Inferior parietal cortex (tissue), 1 donor: ENCODE results near the gene GPA33.

ENCODE experiments used
- DNase-seq: peaks from one replicate; pipeline ENCODE4 v3.0.0-alpha.2; 2016; ENCODE audit errors: extremely low spot score

The GPA33 gene

GRCh38 chr1:167086033-167086432, 4.1 kb downstream of the GPA33 start:
- DNase-seq, result no peak

- no peak for DNase-seq
These were observed 5.4 kb downstream of the GPA33 start for GRCh38 chr1:167084757-167085156.

DNA sequence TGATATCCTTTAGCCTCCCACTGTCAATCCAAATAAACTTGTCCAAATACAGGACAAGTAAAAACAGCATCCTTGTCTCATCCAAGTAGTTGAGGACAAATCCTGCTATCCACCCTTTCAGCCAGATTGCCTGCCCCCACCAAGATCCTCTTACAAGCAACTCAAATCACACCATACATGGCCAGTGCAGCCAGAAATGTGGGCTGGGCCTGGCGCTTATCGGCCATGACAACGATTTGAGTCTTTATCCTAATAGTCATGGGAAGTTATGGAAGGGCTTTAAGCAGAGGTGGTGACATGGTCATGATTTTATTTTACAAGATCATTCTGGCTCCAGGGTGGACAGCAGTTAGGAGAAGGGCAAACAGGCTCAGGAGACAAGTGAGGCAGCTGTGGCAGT, 6.3 kb downstream of the GPA33 start:
- no peak for DNase-seq

DNA sequence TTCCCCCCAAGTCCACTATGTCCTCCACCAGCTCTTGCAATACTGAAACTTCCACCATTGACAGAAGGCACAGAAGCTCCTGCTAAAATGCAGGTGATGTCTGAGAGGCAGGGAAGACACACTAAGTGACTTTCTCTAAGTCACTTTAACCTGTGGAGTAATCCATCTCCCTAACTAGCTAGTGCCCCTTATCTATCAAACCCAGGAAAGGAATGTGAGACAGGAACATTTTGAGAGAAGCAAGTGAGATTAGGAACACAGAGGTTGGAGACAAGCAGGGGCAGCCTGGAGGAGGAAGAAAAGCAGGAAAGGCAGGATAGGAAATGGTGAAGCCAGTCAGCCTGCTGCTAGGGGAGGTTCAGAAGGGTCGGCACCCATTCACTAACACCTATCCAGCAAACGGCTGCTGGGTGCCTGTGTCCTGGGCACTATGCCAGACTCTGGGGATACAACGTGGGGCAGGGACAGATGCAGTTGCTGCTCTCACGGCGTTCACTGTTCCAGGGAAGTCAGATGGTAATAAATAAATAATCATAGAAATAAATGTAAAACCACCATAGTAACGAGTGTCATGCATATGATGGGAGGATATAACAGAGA, 7.0 kb downstream of the GPA33 start:
- DNase-seq, result no peak

GRCh38 chr1:167082511-167083027, 7.6 kb downstream of the GPA33 start:
- DNase-seq, result no peak

GRCh38 chr1:167081594-167082156, 8.5 kb downstream of the GPA33 start:
- DNase-seq, result no peak

- DNase-seq, result no peak
These were observed 12.3 kb downstream of the GPA33 start for GRCh38 chr1:167077868-167078210.

DNA sequence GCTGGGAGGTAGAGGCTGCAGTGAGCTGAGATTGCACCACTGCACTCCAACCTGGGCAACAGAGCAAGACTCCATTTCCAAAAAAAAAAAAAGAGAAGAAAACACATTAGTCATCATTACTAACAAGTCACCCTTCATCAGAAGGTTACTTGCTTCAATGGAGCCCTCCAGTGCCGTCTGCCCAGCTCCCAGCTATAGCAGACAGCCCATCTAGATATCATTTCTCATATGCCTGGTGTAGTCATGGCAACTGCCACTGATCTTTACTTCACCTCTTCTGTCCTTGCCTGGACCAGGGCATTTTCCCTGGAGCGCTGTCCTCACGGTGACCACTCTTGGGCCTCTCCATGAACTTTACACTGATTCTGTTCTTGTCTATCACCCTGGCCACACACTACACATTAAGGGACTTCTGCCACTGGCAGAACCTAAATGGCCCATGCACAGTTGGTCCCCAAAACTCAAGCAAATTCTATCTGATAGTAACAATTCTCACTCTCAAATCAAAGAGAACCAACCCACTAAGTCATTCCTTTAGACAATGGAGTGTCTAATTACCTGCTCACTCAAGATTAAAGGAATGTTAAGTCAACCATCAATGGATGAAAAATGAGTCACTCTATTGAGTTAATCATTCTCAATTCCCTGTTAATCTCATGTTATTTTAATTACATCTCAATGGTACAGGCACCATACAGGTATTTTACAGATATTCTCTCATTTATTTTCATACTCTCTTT, 12.9 kb downstream of the GPA33 start:
- no peak for DNase-seq

GRCh38 chr1:167076136-167076710, 14.0 kb downstream of the GPA33 start:
- DNase-seq, result no peak

DNA sequence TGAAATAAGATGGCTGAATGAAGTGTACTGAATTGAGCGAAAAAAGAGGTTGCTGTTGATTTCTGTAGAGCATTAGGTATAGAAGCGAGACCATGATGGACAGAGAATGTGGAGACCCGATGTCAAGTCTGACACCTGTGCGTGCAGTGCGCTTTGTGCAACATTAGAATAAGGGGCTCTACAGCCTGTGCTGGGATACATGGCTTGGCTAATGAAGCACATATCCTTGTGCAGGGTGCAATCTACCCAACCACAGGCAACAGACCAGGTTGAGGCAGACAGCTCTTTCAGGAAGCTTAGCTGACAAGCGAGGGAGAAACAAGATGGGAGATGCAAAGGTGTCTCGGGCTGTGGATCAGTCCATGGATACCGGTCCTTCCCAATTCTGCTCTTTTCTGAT, 18.9 kb downstream of the GPA33 start:
- no peak for DNase-seq

DNA sequence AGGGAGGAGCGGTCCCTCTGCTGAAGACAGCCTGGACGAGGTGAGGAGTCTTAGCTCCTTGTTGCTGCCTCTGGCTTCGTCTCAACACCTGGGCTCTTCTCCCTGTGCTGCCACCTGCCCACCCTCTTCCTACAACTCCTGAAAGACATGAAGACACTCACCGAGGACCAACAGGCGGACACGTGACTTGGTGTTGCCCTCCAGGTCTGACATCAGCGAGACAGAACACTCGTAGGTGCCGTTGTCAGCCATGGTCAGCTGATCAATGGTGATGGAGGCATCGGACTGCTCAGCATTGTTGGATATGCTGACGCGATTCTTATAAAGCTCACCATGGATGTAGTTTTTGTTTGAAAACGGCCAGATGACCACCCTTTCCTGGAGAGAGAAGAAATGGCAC, 21.4 kb downstream of the GPA33 start:
- no peak for DNase-seq

DNA sequence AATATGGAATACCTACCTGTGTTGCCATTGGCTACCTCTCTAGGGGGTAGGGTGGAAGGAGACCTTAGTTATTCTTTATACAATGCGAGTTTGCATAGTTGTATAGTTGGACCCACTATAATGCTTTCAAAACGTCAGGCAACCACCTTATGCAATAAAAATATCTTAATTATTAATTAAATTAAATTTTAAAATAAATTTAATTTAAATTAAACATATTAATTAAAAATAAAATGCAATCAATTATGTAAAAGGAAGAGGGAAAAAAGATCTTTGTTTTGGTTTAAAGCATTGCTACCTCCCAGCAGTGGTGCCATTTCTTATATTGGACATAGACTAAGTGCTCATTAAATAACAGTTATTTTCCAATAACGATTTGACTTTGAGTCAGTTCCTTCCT, 22.3 kb downstream of the GPA33 start:
- no peak for DNase-seq

- DNase-seq, result peak; percentile 83
These were observed 23.6 kb downstream of the GPA33 start for GRCh38 chr1:167066333-167067122.

DNA sequence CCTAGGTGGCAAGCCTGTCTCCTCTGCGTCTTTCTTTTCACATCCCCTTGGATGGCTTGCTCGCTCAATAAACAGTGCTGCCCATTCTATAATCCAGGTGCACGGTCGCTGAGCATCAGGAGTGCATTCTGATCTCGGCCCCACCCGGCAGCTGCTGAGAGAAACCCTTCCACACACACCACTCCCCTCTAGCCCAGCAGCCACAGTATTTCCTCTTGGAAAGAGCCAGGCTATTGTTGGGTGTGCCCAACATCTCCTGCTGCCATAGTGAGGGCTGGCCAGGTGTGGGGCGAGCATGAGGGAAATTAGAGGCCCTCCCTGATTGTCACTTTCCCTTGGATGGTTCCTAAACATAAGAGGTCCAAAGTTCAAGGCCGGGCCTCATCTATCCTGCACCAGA, 24.7 kb downstream of the GPA33 start:
- no peak for DNase-seq

DNA sequence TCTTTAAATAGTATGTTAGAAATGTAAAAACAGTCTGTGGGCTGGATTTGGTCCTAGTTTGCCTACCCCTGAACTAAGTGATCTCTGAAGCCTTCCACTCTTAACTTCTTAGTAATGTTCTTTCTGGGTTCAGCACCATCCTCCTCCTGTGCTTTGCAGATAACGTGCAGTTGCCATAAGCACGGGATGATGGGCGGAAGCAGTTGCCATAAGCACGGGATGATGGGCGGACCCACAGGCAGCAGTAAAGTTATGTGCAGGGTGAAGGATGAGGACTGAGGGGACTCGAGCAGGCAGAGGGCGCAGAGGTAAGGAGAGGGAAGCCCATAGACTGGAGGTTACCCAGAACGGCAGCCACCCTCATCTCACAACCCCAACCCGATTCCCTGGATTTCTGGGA, 25.6 kb downstream of the GPA33 start:
- no peak for DNase-seq

DNA sequence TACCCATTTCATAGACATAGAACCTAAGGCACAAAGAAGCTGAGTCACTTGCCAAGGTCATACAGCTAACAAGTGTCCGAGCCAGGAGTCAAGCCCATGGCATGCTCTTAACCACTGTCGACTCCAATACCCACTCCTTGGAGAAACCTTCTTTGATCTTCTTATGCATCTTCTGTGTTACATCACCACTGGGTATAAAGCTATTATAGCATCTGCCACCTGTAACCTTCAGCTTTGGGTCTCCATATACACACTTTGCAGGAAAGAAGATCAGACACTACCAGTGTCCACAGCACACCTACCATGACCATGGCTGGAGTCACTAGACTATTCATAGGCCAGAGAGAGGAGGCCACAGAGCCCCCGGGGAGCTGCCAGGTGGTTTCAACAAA, 29.1 kb downstream of the GPA33 start:
- DNase-seq, result no peak

GRCh38 chr1:167060141-167061072, 29.8 kb downstream of the GPA33 start:
- no peak for DNase-seq

DNA sequence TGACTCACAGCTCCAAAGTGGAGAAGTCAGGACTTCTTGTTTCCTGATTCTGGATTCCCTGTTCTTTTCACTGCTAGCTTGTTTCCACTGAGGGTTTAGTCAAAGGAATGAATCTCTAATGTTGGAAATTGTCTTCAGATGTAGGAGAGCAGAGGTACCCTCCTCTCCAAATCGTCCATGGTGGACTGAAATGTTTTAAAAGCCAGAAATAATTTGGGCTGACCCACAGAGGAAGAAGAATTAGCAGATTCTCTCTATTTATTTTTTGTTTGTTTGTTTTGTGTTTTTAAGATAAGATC, 30.4 kb downstream of the GPA33 start:
- DNase-seq, result no peak

DNA sequence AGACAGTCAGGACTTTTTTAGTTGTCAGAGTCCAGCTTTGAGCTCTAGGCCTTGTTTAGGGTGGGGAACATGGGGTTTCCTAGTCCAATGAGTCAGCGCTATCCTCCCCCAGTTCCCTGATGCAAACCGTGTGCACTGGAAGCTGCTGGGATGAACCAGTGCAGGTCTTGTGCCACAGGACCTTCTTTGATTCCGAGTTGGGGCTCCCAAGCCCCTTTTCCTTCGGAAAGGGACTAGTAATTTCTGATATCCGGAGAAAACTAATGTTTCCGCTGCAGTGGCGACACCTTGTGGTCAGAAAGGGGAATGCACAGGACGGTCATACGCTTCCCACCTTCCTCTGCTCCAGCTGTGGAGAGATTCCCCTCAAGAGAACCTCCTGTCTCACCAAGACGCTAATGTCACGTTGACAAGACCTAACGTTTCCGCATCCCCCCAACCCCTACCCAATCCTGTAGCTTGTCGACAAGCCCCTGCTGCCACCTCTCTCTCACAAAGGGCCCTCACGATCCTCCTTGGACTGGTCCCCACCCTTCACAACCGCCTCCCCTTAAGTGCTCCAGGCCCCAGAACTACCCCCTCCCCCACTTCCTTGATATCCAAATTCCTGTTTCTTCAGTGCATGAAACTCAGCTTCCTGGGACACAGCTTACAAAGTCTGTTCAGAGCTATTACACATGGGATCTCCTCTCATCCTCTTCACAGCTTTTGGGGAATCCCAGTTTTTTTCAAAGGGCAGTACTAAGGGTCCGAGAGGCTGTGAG, 30.9 kb downstream of the GPA33 start:
- peak; percentile 88 for DNase-seq

DNA sequence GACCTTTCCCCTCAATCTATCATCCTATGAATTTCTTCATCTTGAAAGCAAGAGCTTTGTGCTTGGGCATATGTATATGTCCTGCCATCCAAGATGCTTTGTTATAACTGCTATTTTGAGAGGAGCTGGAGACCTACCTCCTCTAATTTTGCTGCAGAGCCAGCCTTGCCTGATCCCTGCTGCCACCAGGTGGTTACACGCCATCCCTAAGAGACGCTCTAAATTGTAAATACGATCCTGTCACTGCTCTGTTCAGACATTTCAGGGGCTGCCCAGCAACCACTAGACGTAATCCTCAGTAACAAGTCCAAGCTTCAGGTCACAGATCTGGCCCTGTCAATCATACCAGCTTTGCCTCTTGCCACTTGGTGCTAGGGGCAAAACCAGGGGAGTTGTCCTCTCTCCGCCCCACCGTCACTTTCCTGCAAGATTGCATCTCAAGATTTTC, 32.9 kb downstream of the GPA33 start:
- DNase-seq, result peak; percentile 69
